Hepatocyte (in vitro differentiated cells): Measurements from ENCODE around the gene NEMP1.

Experiments used
- CTCF ChIP-seq: fragments of 200-600 bp; sonication (generic); IDR thresholded peaks from 2 replicates; pipeline ENCODE4 v1.5.1; 2016; ENCODE audit warnings: antibody characterized with exemption, mild to moderate bottlenecking; ENCODE audit not compliant: poor library complexity
- EZH2 ChIP-seq: fragments of 200-600 bp; sonication (generic); IDR thresholded peaks from 2 replicates; pipeline ENCODE4 v1.6.1; 2016; ENCODE audit warnings: antibody characterized with exemption, mild to moderate bottlenecking, borderline replicate concordance
- EZH2phosphoT487 ChIP-seq: fragments of 200-600 bp; sonication (generic); IDR thresholded peaks from one replicate; pipeline ENCODE4 v1.6.1; 2018; ENCODE audit warnings: antibody characterized with exemption, mild to moderate bottlenecking, low read depth, moderate library complexity; ENCODE audit not compliant: unreplicated experiment, severe bottlenecking

- TF ChIP-seq CTCF, result no peak
- TF ChIP-seq EZH2, result no peak
- TF ChIP-seq EZH2phosphoT487, result no peak
These were observed 40.9 kb upstream of the NEMP1 start for GRCh38 chr12:57119294-57120085.
